GM19438 (cell line): ENCODE results near the gene COL6A1.

Experiments
- ATAC-seq: cut with Tn5 transposase; IDR thresholded peaks from one replicate; pipeline ENCODE4 v1.9.1; 2021; ENCODE audit warnings: low read depth; ENCODE audit not compliant: unreplicated experiment

Gene COL6A1

GRCh38 chr21:45980271-45980670, 1.3 kb upstream of the COL6A1 start:
- no peak for ATAC-seq

GRCh38 chr21:45980697-45981096, 873 bp upstream of the COL6A1 start:
- ATAC-seq = no peak

- ATAC-seq = no peak
These were observed 655 bp downstream of the COL6A1 start for GRCh38 chr21:45982092-45982757.

- no peak for ATAC-seq
These were observed 1.4 kb downstream of the COL6A1 start for GRCh38 chr21:45982758-45983648.

- no peak for ATAC-seq
These were observed 2.0 kb downstream of the COL6A1 start for GRCh38 chr21:45983649-45983965.

GRCh38 chr21:45983981-45984551, 2.5 kb downstream of the COL6A1 start:
- ATAC-seq = no peak

GRCh38 chr21:45984584-45985095, 3.1 kb downstream of the COL6A1 start:
- ATAC-seq = no peak

- ATAC-seq = no peak
These were observed 4.1 kb downstream of the COL6A1 start for GRCh38 chr21:45985471-45986315.

- ATAC-seq = no peak
These were observed 4.9 kb downstream of the COL6A1 start for GRCh38 chr21:45986316-45987051.

GRCh38 chr21:45987121-45987711, 5.6 kb downstream of the COL6A1 start:
- no peak for ATAC-seq

GRCh38 chr21:45988366-45989347, 7.1 kb downstream of the COL6A1 start:
- no peak for ATAC-seq

GRCh38 chr21:45989355-45990048, 7.9 kb downstream of the COL6A1 start:
- ATAC-seq = no peak

- ATAC-seq = no peak
These were observed 8.6 kb downstream of the COL6A1 start for GRCh38 chr21:45990049-45990711.

GRCh38 chr21:45990741-45991605, 9.4 kb downstream of the COL6A1 start:
- no peak for ATAC-seq

- ATAC-seq = no peak
These were observed 10.2 kb downstream of the COL6A1 start for GRCh38 chr21:45991606-45992300.
